ENCODE data around the gene OR52E4.

The OR52E4 gene

GRCh38 chr11:5880329-5880728 is at the start of gene OR52E4:
Gene OR52E4 (plus strand): TSS chr11:5880629. CDS start chr11:5884293, 3,664 bp downstream.
- no peaks in the 10 kb centered on the region for H3K27me3 ChIP-seq
- H3K4me3 ChIP-seq (ENCODE audit: low read depth in 1 of 2, low read length in 1 of 2) = no peak within 1 kb of the TSS
- H3K36me3 ChIP-seq = no peaks in the 10 kb centered on the region
- H3K9me3 ChIP-seq = no peaks in the 10 kb centered on the region
- no peak within 1 kb of the TSS for H3K27ac ChIP-seq
- TF ChIP-seq CTCF (IDR thresholded peaks at IDR 0.05) = no peak
- no peaks in the 10 kb centered on the region for H3K4me1 ChIP-seq (ENCODE audit: control insufficient read depth in 1 of 2, insufficient read depth in 1 of 2, low read depth in 1 of 2, low read length in 1 of 2)

- H3K27me3 ChIP-seq = no peaks in the 10 kb centered on the region
- H3K9me3 ChIP-seq = no peaks in the 10 kb centered on the region
- H3K36me3 ChIP-seq = no peaks in the 10 kb centered on the region
- H3K27ac ChIP-seq = no peak overlapping the region
- no peak overlapping the region for H3K4me3 ChIP-seq (ENCODE audit: low read depth in 1 of 2, low read length in 1 of 2)
- no peak for TF ChIP-seq CTCF (IDR thresholded peaks at IDR 0.05)
- no peaks in the 10 kb centered on the region for H3K4me1 ChIP-seq (ENCODE audit: control insufficient read depth in 1 of 2, insufficient read depth in 1 of 2, low read depth in 1 of 2, low read length in 1 of 2)
Measured at GRCh38 chr11:5831196-5831829, 49.1 kb upstream of the OR52E4 start.

- Histone ChIP-seq H3K36me3 (no peaks in the 10 kb centered on the region), H3K4me1 (ENCODE audit: control insufficient read depth in 1 of 2, insufficient read depth in 1 of 2, low read depth in 1 of 2, low read length in 1 of 2) (no peaks in the 10 kb centered on the region), H3K4me3 (ENCODE audit: low read depth in 1 of 2, low read length in 1 of 2) (no peak overlapping the region), H3K27ac (no peak overlapping the region), H3K27me3 (no peaks in the 10 kb centered on the region), H3K9me3 (no peaks in the 10 kb centered on the region)
- no peak for TF ChIP-seq CTCF (IDR thresholded peaks at IDR 0.05)
Measured at GRCh38 chr11:5833446-5833845, 47.0 kb upstream of the OR52E4 start.

GRCh38 chr11:5837695-5838094 is 42.7 kb upstream of the OR52E4 start:
- Histone ChIP-seq H3K36me3 (no peaks in the 10 kb centered on the region), H3K27me3 (no peaks in the 10 kb centered on the region), H3K27ac (no peak overlapping the region), H3K4me3 (ENCODE audit: low read depth in 1 of 2, low read length in 1 of 2) (no peak overlapping the region), H3K9me3 (no peaks in the 10 kb centered on the region), H3K4me1 (ENCODE audit: control insufficient read depth in 1 of 2, insufficient read depth in 1 of 2, low read depth in 1 of 2, low read length in 1 of 2) (no peaks in the 10 kb centered on the region)
- TF ChIP-seq CTCF (IDR thresholded peaks at IDR 0.05) = no peak

GRCh38 chr11:5841797-5842196 is 38.6 kb upstream of the OR52E4 start, which contains the start of gene OR52E6:
Gene OR52E6 (minus strand): TSS chr11:5841897. CDS start chr11:5841897, 0 bp downstream.
- no peak for TF ChIP-seq CTCF (IDR thresholded peaks at IDR 0.05)
- H3K9me3 ChIP-seq = no peaks in the 10 kb centered on the region

More at GRCh38 chr11:5841797-5842196, 38.6 kb upstream of the OR52E4 start, which contains the start of gene OR52E6:
- no peaks in the 10 kb centered on the region for H3K4me1 ChIP-seq (ENCODE audit: control insufficient read depth in 1 of 2, insufficient read depth in 1 of 2, low read depth in 1 of 2, low read length in 1 of 2)
- H3K4me3 ChIP-seq (ENCODE audit: low read depth in 1 of 2, low read length in 1 of 2) = no peak within 1 kb of the TSS
- no peaks in the 10 kb centered on the region for H3K36me3 ChIP-seq
- H3K27ac ChIP-seq = no peak within 1 kb of the TSS
- H3K27me3 ChIP-seq = no peaks in the 10 kb centered on the region

Measured in neutrophil (primary cell).